Panc1 (cell line): Measurements from ENCODE around the gene DEPP1. TPM values are rescaled to one million over a fixed set of nuclear protein-coding genes. Genes with fewer than 3 reads are reported as not detected.

ENCODE experiments used
- ATAC-seq: fragments of 200-7000 bp; cut with Tn5 transposase; 2 replicates; pipeline ENCODE4 v1.9.1; 2020; ENCODE audit warnings: mild to moderate bottlenecking, moderate library complexity
- BruUV-seq: library from RNA; stranded (reverse); fragments of 400-500 nt; replicated peaks from 2 replicates; lab custom pipeline; 2021; lab: Mats Ljungman, UMichigan
- CTCF ChIA-PET: fragments of 300-600 bp; sonication (Branson Sonifier 250); formaldehyde crosslinking; loops from one replicate; lab custom pipeline; 2022; ENCODE audit warnings: antibody characterized with exemption; lab: Charles Lee
- POLR2A ChIA-PET: fragments of 300-600 bp; sonication (Branson Sonifier 250); formaldehyde crosslinking; loops from one replicate; lab custom pipeline; 2022; ENCODE audit warnings: antibody characterized with exemption; lab: Charles Lee
- DNase-seq: peaks from one replicate; pipeline ENCODE4 v3.0.0-alpha.2; 2010; ENCODE audit warnings: low read depth, low spot score
- H3K27ac ChIP-seq: 2 replicates; pipeline ENCODE4 v1.5.1; 2011; ENCODE audit warnings: mild to moderate bottlenecking, low read length, inconsistent platforms
- H3K27me3 ChIP-seq: fragments of 200-500 bp; sonication (Bioruptor generic); 2 replicates; pipeline ENCODE4 v1.6.0; 2014; ENCODE audit warnings: low read length, inconsistent platforms; ENCODE audit not compliant: control insufficient read depth, insufficient read depth
- H3K36me3 ChIP-seq: fragments of 200-500 bp; sonication (Bioruptor generic); 2 replicates; pipeline ENCODE4 v1.5.1; 2014; ENCODE audit warnings: inconsistent platforms, mild to moderate bottlenecking, low read length, moderate library complexity; ENCODE audit not compliant: control insufficient read depth, insufficient read depth
- H3K4me1 ChIP-seq: 2 replicates; pipeline ENCODE4 v1.5.1; 2011; ENCODE audit warnings: inconsistent platforms, mild to moderate bottlenecking, low read length, moderate library complexity; ENCODE audit not compliant: control insufficient read depth, insufficient read depth
- H3K4me3 ChIP-seq, 2 experiments: 2 replicates each; pipeline ENCODE4 v1.5.1; 2011 to 2012; ENCODE audit warnings: low read depth in 2 of 2, low read length in 2 of 2, mild to moderate bottlenecking in 2 of 2, inconsistent platforms in 1 of 2, moderate library complexity in 1 of 2
- H3K9me3 ChIP-seq: fragments of 200-500 bp; sonication (Bioruptor generic); 2 replicates; pipeline ENCODE4 v1.5.1; 2014; ENCODE audit warnings: low read depth, mild to moderate bottlenecking, inconsistent platforms, low read length, moderate library complexity; ENCODE audit not compliant: control insufficient read depth, insufficient read depth
- POLR2AphosphoS5 ChIP-seq: IDR thresholded peaks from 2 replicates; pipeline ENCODE4 v1.6.1; 2012; ENCODE audit warnings: mild to moderate bottlenecking, low read depth, low read length, moderate library complexity
- SIN3A ChIP-seq: IDR thresholded peaks from 2 replicates; pipeline ENCODE4 v1.6.1; 2012; ENCODE audit warnings: low read depth, mild to moderate bottlenecking, low read length, moderate library complexity, borderline replicate concordance; ENCODE audit not compliant: insufficient read depth
- TCF7L2 ChIP-seq: IDR thresholded peaks from 2 replicates; pipeline ENCODE4 v1.6.1; 2011; ENCODE audit warnings: mild to moderate bottlenecking, low read depth, low read length, inconsistent platforms
- in situ Hi-C: cut with HindIII; loops from 2 replicates; pipeline ENCODE4 v1.10.0; 2016; ENCODE audit warnings: low sequenced_read_pairs, low pct_unique_long_range_greater_than_20kb
- intact Hi-C: fragments of 100-400 bp; cut with micrococcal nuclease; formaldehyde crosslinking; loops from one replicate; pipeline ENCODE4 v1.10.0; 2022; ENCODE audit not compliant: unreplicated experiment
- total RNA-seq: library from RNA; stranded (reverse); gene quantifications from one replicate; pipeline ENCODE4 v1.2.1, GENCODE V29; 2021; ENCODE audit not compliant: unreplicated experiment
- TF ChIP-seq, protein P1 (sequence below): fragments of 450-650 bp; IDR thresholded peaks from 2 replicates; pipeline ENCODE4 v1.5.1; 2017; ENCODE audit warnings: mild to moderate bottlenecking
- TF ChIP-seq, protein P2 (sequence below), 2 experiments: IDR thresholded peaks; 2 replicates each; pipeline ENCODE4 v1.6.1; 2011 to 2012; ENCODE audit warnings: low read depth in 2 of 2, control low read depth in 1 of 2, low read length in 1 of 2, mild to moderate bottlenecking in 1 of 2, moderate library complexity in 1 of 2; ENCODE audit not compliant: insufficient read depth in 1 of 2

DEPP1 gene
- total RNA-seq, 1 experiment from 2014 or later: 16.6 TPM

DNA sequence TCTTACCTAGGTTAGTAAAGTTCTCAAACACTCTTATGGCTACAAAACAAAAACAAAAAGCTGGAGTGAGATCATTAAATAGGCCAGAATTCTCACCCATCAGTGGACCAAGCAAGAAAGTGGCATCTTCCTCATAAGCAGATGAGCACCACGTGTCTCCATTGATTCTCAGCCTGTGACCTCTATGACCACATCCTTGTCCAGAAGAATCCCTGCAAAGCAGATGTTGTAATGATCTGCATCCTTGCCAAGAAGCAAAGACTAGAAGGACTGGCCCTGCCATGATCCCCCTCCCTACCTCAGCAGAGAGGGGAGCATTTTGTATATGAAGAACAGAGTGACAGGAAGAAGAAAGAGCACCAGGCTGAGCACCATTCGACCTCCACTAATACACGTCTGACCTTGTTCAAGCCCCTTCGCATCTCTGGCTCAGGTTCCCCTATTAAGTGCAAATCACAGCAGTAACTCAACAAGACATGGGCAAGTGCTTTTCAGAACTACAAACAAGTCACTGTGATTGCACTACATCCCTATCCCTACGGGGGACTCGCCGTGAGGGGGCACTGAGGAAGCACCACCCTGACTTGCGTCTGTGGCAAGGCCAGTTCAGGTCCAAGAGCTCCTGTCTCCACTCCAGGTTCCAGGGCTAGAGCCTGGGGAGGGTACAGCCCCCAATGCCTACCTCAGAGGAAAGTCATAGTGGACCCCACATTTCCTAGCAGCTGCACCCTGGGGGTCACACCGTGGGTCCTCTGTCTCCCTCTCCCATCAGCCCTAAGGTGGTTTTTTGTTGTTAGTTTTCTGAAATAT, 41.2 kb downstream of the DEPP1 start:
- in situ Hi-C loops: no loop called here
- intact Hi-C loops: no loop called here
- H3K9me3 ChIP-seq: no peaks in the 10 kb centered on the region
- ChIA-PET CTCF (interaction anchor here (1.0 kb wide), 1 partner anchor 8 kb away, joined by 3 read pairs; no protein-coding TSS in a partner anchor), POLR2A (no interaction called here)
- no peak for ATAC-seq
- DNase-seq: no peak
- H3K27me3 ChIP-seq: no peaks in the 10 kb centered on the region
- no TSS peak for BruUV-seq
- no peak overlapping the region for H3K4me3 ChIP-seq
- TF ChIP-seq SIN3A (no peak), TCF7L2 (no peak), POLR2AphosphoS5 (no peak)
- TF ChIP-seq, protein P1, sequence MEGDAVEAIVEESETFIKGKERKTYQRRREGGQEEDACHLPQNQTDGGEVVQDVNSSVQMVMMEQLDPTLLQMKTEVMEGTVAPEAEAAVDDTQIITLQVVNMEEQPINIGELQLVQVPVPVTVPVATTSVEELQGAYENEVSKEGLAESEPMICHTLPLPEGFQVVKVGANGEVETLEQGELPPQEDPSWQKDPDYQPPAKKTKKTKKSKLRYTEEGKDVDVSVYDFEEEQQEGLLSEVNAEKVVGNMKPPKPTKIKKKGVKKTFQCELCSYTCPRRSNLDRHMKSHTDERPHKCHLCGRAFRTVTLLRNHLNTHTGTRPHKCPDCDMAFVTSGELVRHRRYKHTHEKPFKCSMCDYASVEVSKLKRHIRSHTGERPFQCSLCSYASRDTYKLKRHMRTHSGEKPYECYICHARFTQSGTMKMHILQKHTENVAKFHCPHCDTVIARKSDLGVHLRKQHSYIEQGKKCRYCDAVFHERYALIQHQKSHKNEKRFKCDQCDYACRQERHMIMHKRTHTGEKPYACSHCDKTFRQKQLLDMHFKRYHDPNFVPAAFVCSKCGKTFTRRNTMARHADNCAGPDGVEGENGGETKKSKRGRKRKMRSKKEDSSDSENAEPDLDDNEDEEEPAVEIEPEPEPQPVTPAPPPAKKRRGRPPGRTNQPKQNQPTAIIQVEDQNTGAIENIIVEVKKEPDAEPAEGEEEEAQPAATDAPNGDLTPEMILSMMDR: no peak
- TF ChIP-seq, protein P2, sequence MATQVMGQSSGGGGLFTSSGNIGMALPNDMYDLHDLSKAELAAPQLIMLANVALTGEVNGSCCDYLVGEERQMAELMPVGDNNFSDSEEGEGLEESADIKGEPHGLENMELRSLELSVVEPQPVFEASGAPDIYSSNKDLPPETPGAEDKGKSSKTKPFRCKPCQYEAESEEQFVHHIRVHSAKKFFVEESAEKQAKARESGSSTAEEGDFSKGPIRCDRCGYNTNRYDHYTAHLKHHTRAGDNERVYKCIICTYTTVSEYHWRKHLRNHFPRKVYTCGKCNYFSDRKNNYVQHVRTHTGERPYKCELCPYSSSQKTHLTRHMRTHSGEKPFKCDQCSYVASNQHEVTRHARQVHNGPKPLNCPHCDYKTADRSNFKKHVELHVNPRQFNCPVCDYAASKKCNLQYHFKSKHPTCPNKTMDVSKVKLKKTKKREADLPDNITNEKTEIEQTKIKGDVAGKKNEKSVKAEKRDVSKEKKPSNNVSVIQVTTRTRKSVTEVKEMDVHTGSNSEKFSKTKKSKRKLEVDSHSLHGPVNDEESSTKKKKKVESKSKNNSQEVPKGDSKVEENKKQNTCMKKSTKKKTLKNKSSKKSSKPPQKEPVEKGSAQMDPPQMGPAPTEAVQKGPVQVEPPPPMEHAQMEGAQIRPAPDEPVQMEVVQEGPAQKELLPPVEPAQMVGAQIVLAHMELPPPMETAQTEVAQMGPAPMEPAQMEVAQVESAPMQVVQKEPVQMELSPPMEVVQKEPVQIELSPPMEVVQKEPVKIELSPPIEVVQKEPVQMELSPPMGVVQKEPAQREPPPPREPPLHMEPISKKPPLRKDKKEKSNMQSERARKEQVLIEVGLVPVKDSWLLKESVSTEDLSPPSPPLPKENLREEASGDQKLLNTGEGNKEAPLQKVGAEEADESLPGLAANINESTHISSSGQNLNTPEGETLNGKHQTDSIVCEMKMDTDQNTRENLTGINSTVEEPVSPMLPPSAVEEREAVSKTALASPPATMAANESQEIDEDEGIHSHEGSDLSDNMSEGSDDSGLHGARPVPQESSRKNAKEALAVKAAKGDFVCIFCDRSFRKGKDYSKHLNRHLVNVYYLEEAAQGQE (IDR thresholded peaks at IDR 0.05; ENCODE audit: insufficient read depth in 1 of 2, low read depth in 2 of 2, low read length in 1 of 2): no peak
- no peak overlapping the region for H3K27ac ChIP-seq
- 0 out of 2 replicates have a peak, but pooled peaks cover 3% of the 10 kb centered on the region for H3K4me1 ChIP-seq
- no peaks in the 10 kb centered on the region for H3K36me3 ChIP-seq

DNA sequence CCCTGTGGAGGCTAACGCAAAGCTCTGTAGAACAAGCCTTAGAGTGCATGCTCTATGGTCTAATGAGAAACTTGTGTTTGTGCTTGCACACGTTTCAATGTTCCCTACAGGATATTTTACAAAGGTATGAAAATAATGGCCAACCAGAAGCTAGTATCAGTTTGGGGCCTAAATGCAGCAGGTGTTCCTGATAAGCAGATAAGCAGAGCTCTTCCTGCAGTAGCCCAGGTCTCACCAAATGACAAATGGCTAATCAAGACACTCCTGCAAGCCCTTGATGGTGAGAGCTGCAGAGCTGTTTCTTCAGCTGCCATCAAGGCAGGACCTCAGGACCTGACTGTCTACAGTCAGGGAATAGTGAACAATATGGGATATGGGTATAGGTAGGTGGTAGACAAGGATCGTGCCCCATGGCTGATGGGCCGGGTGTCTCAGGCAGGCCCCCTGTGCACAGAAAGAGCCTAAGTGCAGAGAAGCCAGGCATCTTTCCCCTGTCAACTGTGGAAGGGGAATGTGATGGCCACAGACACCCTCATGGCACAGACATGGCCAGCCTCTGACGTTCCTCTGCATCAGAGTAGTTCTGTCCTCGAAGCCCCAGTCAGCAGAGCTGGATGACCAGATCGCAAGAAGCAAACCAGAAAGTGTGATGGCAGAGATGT, 42.2 kb downstream of the DEPP1 start:
- no peak for DNase-seq
- intact Hi-C loops (no loop called here), in situ Hi-C loops (no loop called here)
- CTCF ChIA-PET: no interaction called here
- no TSS peak for BruUV-seq
- Histone ChIP-seq H3K9me3 (no peaks in the 10 kb centered on the region), H3K27ac (no peak overlapping the region), H3K4me3 (no peak overlapping the region), H3K36me3 (no peaks in the 10 kb centered on the region), H3K27me3 (no peaks in the 10 kb centered on the region), H3K4me1 (0 out of 2 replicates have a peak, but pooled peaks cover 3% of the 10 kb centered on the region)
- POLR2A ChIA-PET: no interaction called here
- no peak for ATAC-seq
- TF ChIP-seq SIN3A (no peak), POLR2AphosphoS5 (no peak)
